ENCODE results near the gene HCN3.
"Not testable (repeated sequence)": the region's sequence is repeated elsewhere in the genome, so short reads cannot be mapped to it uniquely, and the experiment has no call there.

The HCN3 gene

DNA sequence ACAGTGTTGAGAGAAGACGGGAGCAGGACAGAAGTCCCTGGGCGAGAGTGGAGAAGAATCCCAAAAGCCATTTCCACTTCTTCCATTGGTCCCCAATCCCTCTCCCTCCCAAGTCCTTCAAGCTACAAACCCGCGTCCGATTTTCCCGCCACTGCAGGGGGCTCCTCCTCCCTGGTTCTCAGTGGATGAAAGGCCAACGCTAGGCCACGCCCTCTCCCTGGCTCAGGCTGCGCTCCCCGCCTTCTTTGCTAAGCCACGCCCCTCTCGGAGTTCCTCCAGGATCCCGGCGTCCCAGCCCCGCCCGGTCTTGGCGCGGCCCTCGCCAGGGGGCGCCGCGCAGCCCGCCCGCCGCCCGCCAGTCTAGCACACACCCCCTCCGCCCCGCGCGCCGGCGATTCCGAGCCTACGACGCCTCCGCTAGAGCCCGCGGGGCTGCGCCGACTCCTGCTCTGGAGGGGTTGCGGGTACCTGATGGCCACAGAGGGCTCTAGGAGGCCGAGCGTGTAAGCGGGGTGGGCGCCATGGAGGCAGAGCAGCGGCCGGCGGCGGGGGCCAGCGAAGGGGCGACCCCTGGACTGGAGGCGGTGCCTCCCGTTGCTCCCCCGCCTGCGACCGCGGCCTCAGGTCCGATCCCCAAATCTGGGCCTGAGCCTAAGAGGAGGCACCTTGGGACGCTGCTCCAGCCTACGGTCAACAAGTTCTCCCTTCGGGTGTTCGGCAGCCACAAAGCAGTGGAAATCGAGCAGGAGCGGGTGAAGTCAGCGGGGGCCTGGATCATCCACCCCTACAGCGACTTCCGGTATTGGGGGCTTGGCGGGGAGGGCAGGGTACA is at the start of gene HCN3:
TSS of gene HCN3 (plus strand) at position 394 of the 832 bp plus-strand sequence. CDS start at position 522, 128 bp downstream.
- peak; percentile 99 to 100 for DNase-seq

DNA sequence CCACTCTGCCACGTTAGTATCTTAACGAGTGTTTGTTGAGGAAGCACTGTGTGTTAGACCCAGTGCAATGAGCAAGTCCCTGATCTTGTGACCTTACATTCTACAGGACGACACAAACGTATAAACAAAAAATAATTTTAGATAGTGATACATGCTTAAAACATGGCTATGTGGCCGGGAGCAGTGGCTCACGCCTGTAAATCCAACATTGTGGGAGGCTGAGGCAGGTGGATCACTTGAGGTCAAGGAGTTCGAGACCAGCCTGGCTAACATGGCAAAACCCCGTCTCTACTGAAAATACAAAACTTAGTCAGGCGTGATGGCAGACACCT is 49.2 kb upstream of the HCN3 start:
- DNase-seq, result no peak

DNA sequence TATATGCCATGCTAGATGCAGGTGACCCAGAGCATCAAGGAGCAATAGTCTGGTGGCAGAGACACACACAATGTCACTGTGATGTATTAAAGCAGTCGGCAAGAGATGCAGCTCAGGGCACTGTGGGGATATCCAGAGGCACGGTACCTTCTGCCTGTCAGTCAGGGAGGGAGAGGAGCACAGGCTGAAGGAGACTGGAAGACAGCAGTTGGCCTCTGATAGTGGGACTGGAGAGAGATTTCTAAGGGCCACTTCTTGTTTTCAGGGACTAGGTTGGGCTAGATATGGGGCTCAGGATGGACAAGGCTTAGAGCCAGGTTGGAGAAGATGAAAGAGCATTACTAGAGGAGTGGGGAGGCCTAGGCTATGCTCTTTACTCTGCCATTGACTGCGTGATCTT is 46.0 kb upstream of the HCN3 start:
- not testable (repeated sequence) for DNase-seq

DNA sequence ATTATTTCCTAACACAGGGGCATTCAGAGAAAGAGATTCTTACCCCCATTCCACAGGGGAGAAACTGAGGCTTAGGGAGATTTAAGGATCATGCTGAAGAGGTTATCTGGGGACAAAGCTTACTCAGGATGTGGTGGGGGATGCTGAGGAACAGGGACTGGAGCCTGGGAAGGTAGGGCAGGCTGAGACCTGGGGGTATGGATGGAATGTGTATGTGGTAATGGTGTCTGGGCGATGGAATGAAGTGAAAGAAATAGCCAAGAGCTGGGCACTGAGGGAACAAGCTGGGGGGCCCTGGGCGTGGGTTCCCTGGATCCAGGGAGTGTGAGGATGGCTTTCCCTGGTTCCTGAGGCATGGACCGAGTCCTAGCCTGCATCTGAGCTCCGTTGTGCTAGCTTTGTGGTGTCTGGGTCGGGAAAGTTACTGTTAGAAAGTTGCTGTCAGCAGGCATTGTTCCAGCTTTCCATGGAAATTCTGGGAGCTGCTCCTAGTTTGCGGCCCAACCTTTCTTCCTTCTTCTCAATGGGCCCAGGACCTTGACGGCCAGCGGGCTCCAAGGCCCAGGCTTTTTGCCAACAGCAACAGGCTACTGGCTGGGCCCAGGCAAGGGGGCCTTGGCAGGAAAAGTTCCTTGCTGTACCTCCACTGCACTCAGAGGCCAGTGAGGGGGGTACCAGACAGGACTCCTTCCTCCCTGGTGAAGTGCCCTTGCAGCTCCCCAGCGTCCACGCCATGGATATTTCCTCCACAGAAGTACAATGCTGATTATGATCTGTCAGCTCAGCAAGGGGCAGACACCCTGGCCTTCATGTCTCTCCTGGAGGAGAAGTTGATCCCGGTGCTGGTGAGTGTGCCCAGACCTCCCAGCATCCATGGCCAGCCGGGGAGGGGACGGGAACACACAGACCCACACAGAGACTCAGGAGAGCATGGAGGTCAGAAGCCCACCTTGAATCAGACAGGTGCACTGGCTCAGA is 45.0 kb upstream of the HCN3 start:
- DNase-seq, result not testable (repeated sequence)

DNA sequence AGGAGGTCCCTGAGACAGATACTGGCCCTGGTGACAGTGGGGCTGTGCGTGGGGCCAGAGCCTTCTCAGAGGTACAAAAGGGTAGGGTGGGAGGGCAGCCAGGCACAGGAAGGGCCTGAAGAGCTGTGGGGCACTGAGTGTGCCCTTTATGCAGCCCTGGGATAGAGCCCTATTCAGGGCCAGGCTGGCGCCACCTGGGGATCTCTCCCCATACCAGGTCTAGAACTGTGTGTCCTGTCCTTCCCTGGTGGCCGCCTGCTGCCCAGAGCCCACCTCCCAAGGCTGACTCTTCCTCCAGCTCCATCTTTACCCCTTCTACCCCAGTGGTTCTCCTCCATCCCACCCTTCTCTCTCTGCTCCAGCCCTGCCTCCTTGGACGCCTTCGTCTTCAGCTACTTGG is 43.8 kb upstream of the HCN3 start:
- not testable (repeated sequence) for DNase-seq

DNA sequence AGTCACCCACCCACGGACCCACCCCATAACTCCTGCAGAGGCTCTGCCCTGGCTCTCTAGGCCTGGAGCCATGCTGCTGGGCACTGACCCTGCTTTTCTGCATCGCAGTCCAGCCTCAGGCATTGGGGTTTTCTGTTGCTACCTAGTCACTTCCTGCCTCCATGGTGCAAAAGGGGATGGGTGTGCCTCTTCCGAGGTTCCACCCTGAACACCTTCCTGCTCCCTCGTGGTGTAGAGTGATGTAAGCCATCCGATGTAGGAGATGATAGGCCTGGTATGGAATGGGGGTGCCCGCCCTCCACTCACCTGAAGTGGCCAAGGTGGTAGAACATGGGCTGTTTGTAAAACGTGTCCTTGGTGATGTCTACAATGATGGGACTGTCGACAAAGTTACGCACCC is 41.9 kb upstream of the HCN3 start:
- DNase-seq, result not testable (repeated sequence)

DNA sequence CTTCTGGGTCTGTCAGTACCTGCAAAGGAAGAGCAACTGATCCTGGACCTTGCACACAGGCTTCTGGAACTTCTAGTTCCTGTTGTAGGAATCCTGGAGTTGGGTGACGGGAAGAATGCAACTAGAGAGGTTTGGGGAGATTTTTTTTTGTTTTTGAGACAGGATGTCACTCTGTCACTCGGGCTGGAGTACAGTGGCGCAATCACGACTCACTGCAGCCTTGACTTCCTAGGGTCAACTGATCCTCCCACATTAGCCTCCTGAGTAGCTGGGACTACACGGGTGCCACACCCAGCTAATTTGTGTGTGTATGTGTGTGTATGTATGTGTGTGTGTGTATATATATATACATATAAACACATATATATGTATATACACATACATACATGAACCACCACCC is 40.8 kb upstream of the HCN3 start:
- DNase-seq, result no peak

DNA sequence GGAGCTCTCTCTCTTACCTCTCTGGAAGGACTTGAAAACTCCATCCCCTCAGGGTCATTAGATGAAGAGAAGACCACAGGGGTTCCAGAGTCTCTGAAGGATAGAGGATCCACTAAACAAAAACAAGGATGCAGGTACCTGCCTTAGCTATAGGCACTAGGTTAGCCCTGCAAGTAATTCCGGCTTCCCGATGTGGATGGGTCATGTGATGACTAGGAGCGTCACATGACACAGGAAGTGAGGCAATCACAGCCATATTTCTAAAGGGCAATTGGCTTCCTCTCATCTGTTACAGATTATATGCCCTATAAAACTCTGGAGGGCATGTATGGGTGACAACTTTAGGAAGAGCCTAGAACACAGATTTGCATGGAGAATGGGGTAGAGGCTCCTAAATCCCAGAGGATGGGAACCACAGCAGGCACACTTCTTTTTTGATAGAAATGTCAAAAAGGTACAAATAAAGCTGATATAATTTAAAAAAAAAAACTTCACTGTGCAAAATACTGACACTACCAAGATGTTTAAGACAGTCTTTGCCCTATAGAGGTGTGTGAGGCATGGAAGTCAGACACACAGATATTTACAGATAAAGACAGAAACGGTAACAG is 36.1 kb upstream of the HCN3 start:
- DNase-seq, result peak; percentile 62 to 89

DNA sequence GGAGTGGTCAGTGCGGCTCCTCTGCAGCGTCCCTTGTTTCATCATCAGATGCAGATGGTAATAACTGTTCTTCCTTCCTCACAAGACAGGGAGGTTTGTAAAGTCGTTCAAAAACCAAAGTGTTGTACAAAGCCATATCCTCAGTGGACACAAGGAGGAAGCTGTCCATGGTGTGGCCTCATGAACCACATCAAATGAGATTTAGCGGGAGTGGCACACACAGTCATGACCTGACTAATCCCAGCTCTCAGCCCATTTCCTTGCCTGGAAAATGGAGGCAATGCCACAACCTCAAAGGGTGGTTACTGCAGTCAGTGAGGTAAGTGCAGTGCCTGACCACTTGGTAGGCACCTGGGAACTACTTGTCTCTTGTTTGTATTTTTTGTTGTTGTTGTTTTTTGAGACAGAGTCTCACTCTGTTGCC is 35.4 kb upstream of the HCN3 start:
- DNase-seq, result no peak

DNA sequence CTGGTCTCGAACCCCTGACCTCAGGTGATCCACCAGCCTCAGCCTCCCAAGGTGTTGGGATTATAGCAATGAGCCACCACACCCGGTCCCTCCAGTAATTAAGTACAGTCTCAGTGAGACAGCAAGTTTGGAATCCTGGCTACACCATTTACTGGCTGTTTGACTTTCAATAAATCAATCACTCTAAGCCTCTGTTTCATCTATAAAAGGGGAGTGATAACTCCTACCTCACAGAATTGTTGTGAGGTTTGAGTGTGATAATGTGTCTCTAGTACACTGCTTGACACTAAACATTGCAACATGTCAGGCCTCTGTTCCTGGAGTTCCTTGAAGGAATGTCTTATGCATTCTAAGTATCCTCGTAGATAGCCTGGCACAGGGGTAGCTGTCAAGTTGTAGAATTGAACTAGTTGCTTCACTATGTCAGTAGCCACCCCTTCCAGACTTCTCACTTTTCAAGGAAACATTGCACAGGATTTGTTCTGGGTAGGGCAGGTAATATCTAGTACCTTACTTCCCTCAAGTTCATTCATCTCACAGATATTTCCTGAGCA is 34.4 kb upstream of the HCN3 start:
- no peak for DNase-seq

DNA sequence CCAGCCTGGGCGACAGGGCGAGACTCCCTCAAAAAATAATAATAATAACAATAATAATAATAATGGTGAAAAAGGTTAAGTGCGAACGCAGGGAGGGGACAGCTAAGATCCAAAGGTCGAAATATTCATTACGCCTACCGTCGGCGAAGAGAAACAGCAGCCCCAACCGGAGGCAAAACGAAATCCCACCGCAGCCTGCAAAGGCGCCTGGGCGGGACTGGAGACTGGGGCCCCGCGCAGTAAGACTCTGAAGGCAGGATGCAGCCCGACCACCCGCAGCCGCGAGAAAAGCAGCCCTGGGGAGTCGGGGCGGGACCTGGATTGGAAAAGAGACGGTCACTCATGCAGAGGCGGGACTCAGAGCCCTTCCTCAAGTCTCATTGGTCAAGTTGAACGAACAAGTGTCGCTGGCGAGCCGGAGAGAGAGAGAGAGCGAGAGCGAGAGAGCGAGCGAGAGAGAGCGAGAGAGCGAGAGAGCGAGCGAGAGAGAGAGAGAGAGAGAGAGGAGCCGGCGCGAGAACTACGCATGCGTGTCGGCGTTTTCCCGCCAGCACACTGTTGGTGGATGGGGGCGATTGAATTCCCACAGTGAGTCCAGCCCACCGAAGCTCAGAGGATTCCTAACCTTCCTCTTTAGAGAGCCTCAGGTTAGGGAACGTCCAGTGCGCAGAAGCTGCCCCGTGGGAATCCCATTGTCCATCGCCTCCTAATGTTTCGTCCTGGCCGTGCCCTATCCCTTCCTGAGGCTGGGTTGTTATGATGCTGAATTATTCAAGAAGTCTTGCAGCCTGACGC is 32.7 kb upstream of the HCN3 start:
- DNase-seq, result peak; percentile 98

DNA sequence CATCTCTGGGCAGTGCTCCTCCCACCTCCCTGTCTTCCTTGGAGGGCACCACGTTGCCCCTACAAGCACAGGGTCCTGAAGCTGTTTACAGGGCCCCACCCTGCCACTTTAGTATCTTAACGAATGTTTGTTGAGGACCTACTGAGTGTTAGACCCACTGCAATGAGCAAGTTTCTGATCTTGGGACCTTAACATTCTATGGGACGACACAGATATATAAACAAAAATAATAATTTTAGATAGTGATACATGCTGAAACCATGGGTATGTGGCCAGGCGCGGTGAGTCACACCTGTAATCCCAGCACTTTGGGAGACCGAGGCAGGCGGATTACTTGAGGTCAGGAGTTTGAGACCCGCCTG is 32.1 kb upstream of the HCN3 start:
- no peak for DNase-seq

DNA sequence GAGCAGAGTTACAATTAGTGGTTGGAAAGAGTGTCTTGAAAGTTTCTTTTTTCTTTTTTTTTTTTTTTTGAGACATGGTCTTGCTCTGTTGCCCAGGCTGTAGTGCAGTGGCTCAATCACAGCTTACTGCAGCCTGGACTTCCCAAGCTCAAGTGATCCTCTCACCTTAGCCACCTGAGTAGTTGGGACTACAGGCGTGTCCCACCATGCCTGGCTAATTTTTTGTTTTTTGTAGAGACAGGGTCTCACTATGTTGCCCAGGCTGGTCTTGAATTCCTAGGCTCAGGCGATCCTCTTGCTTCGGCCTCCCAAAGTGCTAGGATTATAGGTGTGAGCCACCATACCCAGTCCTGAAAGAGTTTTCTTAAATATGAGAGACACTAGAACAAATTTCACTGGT is 30.5 kb upstream of the HCN3 start:
- not testable (repeated sequence) for DNase-seq

DNA sequence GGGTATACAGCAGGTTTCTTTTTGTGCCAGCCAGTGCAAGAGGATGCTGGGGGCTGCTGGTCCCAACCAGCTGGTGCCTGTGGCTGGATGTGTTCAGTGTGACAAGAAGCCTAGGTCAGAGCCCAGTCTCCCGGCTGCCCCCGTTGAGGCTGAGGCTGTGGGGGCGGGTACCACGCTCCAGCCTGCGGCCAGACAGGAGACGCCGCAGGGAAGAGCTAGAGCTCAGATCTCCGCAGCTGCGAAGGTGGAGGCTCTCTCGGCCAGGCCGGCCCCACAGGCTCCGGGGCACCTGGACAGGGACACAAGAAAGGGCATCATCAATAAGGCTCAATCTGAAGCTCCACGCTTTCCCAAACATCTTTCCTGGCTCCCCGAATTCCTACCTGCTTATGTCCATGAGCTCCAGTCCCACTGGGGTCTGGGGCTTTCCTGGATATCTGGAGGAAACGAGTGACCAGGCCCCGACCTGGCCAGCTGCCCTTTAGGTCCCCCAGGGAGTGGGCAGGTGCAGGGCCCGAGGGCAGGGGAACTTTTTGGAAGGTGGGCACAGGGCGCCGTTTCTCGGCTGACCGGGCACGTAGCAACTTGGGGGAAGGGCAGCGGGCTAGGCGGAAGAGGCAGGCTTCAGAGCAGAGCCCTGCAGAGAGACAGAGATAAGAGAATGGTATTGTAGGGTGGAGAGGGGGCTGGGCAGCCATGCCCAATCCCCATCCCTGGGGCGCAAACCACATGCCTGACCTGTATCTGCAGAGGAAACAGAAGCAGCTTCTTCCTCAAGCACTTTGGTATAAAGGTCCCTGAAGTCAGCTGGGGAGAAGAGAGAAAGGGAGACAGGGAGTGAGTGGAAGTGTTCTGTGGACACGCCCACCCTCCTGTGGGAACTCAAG is 29.4 kb upstream of the HCN3 start:
- DNase-seq, result no peak

DNA sequence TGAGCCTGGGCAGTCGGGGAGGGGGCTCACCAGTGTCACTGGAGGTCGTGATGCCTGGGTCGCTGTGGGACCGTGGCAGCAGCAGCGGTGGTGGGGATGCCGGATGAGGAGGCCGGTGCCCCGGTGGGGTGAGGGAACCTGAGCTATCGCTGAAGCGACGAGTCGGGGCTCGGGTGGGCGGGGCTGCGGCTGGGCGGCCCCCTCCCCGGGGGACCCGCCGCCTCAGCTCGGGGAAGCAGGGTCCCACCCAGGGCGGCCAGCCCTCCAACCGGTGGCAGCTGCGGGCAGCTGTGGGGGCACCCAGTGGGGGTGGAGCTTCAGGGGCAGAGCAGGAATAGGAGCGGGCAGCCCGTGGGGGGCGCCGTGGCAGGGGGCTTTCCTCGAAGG is 27.0 kb upstream of the HCN3 start:
- DNase-seq, result no peak

DNA sequence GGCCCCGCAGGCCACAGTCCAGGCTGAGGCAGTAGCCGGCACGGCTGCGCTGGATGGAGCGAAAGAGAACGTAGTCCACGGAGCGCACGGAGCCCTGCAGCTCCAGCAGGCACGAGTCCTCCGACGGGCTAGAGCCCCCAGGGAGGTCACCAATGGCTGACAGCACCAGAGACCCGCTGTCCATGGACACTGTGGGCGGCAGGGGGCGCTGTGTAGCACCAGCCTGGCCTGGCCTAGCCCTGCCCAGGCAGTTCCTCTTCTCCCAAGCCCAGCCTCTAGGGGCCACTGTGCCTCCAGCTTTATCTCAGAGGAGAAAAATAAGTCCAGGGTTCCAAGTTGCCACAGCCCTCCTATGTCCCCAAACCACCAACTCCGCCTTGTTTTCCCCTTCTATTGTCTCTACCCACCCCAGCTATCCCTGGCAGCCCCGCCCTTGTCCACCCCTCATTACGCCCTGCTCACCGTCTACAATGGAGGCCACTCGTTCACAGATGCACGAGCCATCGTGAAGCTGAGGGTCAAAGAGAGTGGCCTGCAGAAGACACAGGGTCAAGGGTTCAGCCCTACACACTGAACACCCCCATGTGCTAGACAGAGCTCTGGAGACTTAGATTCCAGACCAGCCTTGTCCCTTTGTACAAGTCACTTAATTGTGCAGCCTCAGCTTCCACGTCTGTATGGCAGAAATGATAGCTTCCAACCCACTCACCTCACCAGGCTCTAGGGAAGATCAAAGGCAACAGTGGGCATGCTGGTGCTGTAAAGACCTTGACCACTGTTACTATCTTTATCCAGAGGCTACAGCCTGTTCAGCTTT is 26.4 kb upstream of the HCN3 start:
- DNase-seq, result peak; percentile 95 to 96

DNA sequence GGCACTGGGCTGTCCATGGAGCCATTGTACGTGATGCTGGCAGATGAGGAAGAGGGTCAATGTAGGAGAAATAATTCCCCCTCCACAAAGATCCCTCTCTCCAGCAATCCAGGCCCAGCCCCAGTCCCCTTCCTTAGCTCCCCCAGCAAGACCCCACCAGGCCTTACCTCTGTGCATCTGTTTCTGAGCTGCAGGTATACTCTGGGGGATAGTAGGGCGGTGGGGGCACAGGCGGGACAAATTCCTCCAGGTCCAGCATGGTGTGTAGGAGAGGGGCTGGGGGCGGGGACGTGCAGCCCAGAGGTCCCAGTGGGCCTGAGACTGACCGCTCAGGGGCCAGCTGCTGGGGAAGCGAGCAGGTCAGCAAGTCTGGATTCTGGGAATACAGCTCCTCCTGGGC is 25.7 kb upstream of the HCN3 start:
- no peak for DNase-seq

DNA sequence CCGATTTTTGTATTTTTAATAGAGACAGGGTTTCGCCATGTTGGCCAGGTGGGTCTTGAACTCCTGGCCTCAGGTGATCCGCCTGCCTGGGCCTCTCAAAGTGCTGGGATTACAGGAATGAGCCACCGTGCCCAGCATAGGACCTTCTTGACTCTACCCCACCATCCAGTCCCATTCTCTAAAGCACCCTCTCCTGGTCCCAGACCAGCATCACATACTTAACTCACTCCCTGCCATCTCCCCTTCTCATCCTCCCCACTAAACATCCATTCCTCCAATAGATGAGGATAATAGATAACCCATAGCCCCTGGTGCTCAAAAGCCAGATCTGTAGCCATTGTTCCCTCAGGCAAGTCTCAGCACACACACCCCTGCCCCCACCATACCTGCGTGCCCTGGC is 24.1 kb upstream of the HCN3 start:
- DNase-seq, result no peak

DNA sequence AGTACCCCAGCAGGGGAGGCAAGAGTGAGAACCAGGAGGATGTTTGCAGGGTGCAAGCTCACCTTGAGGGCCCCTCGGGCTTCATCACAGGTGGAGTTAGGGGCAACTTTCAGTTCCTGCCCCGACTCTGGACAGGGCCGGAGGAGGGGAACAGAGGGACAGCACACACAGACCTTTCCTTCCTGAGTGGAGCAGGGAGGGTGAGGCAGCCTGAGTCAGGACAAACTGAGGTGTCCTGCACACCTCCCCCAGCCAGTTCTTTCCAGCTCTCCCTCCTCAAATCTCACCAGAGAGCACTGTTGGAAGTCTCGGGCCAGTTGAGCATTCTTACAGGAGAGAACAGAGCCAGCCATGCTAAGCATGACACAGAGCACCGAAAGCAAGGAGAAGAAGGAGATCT is 23.5 kb upstream of the HCN3 start:
- DNase-seq, result no peak

DNA sequence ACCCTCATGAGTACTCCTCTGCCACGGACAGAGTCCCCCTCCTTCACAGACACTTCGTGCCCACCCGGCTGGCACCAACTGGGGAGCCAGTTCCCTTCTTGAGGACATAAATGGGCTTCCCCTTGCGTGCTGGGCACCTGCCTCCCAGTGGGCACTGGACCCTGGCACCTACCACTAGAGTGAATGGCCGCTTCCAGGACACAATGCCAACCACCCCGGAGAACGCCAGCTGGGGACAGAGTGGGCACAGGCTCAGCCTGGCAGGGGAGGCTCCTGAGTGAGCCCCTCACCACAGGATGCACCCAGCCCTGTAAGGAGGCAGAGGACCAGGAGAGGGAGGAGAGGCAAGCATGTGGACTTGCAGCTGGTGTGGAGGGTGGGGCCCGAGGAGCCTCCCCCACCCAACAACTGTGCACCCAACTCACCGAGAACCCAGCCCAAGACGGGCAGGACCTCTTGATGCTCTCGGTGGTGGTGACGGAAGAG is 23.0 kb upstream of the HCN3 start:
- DNase-seq, result no peak
